ENCODE measurements around the gene COL9A1. TPM values are rescaled to one million over a fixed set of nuclear protein-coding genes. Genes with fewer than 3 reads are reported as not detected.
"Not testable (repeated sequence)": the region's sequence is repeated elsewhere in the genome, so short reads cannot be mapped to it uniquely, and the experiment has no call there.

Gene COL9A1
- total RNA-seq = 0.47 TPM

DNA sequence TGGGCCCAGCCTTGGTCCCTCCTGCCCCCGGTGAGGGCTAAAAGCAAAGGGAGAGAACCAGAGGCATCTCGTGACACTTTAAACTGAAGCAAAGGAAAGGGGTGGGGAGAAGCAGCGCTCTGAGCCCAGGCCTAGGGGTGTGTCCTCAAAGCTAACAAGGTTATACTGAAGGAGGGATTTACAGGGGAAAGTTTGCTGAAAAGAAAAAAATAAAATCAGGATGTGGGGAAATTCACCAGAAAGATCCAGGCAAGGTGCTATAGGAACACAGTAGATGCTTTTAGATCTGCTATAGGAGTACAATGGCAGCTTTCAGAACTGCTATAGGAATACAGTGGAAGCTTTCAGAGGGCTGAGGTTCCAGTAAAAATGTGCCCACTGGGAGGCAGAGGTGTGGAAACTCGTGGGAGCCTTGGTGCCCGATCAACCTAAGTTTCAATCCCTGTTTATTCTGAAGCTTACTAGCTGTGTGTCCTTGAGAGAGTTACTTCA lies at the start of gene COL9A1:
COL9A1 (minus strand) TSS at position 51 of the 492 bp plus-strand sequence. CDS start 160 bp downstream, outside the sequence.
- DNase-seq (ENCODE audit: low spot score) = no peak

DNA sequence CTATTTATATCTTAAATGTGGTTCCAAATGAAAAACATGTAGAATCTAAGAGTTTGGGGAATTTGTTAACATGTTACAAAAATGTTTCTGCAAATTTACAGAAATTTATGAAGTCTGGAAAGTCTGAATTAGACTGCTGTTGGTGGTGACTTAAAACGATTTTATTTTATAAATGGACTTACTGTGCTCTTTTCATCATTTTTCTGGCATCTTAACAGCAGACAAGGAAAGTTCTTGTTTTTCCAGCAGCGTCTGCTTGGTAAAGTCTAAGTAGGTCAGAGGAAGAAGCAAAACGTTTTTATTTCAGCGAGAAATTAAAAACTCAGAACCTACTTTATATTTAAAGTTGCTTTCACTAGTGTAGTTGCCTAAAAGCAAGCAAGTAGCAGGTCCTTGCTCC lies 48.6 kb upstream of the COL9A1 start:
- DNase-seq (ENCODE audit: low spot score) = no peak

DNA sequence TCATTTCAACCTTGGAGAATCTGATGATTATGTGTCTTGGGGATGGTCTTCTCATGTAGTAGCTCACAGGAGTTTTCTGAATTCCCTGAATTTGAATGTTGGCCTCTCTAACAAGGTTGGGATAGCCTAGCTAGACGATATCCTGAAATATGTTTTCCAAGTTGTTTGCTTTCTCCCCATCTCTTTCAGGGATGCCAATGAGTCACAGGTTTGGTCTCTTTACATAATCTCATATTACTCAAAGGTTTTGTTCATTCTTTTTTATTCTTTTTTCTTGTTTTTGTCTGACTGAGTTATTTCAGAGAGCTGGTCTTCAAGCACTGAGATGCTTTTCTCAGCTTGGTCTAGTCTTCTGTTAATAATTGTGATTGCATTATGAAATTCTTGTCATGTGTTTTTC lies 42.7 kb upstream of the COL9A1 start:
- DNase-seq (ENCODE audit: low spot score) = no peak

DNA sequence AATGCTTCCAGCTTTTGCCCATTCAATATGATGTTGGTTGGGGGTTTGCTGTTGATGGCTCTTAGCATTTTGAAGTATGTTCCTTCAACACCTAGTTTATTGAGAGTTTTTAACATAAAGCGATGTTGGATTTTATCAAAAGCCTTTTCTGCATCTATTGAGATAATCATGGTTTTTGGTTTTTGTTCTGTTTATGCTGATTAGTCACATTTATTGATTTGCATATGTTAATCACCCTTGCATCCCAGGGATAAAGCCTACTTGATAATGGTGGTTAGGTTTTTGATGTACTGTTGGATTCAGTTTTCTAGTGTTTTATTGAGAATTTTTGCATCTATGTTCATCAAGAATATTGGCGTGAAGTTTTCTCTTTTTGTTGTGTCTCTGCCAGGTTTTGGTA lies 40.4 kb upstream of the COL9A1 start:
- DNase-seq (ENCODE audit: low spot score) = no peak

DNA sequence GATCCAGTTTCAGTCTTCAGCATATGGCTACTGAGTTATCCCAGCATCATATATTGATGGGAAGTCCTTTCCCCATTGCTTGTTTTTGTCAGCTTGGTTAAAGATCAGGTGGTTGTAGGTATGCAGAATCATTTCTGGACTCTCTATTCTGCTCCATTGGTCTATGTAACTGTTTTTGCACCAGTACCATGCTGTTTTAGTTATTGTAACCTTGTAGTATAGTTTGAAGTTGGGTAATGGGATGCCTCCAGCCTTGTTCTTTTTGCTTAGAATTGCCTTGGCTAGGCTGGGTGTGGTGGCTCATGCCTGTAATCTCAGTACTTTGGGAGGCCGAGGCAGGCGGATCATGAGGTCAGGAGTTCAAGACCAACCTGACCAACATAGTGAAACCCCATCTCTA lies 36.9 kb upstream of the COL9A1 start:
- DNase-seq (ENCODE audit: low spot score) = not testable (repeated sequence)

DNA sequence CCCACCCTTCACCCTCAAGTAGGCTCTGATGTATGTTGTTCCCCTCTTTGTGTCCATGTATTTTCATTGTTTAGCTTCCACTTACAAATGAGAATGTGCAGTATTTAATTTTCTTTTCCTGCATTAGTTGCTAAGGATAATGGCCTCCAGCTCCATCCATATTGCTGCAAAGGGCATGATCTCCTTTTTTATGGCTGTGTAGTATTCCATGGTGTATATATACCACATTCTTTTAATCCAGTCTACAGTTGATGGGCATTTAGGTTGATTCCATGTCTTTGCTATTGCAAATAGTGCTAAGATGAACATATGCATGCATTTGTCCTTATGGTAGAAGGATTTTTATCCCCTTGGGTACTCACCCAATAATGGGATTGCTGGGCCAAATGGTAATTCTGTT lies 35.9 kb upstream of the COL9A1 start:
- DNase-seq (ENCODE audit: low spot score) = no peak

DNA sequence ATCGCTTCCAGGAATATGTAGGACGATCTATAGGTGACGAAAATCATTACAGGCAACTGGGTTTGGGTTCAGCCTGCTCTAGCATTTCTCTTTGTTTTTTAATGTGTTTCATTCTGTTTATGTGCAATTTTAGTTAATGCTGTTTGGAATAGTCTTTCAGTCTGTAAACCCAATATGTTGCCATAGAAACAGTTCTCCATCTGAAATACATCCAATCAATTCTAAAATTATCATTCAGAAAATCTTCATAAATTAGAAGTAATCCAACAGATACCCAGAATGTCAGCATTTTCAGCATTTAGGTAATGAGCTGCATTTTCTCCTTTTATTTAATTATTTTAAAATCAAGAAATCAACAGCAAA lies 34.8 kb upstream of the COL9A1 start:
- no peak for DNase-seq (ENCODE audit: low spot score)

DNA sequence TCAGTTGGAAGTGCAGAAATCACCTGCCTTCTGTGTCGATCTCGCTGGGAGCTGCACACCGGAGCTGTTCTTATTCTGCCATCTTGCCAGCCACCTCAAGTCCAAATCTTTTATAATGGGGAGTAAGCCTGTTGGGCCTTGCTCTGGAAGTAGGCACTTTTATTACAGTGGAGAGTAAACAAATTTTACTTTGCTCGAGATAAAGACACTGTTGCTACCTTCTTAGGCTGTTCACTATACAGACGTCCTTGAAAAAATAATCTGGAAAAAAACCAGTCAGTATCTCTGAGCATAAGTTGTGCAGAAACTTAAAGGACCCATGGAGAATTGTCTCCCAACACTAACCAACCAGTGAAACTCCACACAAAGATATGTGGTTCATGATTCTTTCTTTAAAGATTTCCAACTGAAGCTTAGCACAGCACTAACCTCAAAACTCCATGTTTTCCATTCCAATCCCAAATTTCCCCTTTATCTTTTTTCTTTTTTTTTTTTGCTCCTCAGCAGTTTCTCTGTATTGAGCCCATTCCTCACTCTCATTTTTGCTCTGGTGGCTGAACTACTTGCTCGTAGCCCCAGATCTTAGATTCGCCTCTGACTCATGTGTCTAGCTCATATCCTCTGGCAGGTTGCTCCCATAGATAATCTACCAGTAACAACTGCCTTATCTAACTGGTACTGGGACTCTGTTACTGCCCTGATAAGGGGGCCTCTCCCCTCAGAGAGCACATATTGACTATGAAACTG lies 34.3 kb upstream of the COL9A1 start:
- no peak for DNase-seq (ENCODE audit: low spot score)

DNA sequence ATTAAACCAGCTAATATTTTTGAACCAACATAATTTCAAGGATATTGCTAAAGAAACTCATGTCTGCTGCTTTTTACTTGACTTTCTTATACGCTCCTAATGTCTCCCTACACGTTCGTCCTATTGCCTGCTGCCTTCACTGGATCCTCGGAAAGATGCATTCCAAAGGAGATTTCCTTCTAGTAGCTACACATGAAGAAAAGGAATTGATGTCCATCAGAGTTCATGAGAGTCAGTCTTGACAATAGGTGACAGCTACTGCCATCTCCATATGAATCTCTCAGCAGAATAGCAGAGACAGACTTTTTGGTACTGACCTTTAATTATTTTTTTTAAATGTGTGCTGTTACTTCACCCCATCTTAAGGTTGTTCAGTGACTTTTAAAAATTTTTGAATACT lies 24.2 kb upstream of the COL9A1 start:
- no peak for DNase-seq (ENCODE audit: low spot score)

DNA sequence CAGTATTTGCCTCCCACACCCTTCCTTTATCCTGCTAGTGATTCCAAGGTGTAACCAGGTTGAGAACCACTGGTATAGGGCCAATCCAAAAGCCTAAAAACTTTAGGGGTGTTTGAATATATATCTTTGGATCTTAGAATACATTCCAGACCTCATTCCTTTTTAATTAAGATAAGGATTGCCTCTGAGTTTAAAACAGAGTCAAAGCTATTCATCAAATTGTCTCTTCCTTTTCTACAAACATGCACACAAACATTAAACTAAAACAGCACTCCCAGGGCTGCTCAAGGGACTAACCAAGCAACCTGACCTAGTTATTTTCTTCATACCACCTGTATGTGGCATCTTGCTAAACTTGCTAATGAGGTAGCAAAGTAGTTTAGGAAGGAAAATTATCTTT lies 22.1 kb upstream of the COL9A1 start:
- DNase-seq (ENCODE audit: low spot score) = no peak

DNA sequence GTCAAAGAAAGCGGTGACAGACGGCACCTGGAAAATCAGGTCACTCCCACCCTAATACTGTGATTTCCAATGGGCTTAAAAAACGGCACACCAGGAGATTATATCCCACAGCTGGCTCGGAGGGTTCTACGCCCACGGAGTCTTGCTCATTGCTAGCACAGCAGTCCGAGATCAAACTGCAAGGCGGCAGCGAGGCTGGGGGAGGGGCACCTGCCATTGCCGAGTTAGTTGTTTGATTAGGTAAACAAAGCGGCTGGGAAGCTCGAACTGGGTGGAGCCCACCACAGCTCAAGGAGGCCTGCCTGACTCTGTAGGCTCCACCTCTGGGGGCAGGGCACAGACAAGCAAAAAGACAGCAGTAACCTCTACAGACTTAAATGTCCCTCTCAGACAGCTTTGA lies 14.9 kb upstream of the COL9A1 start:
- DNase-seq (ENCODE audit: low spot score) = not testable (repeated sequence)

DNA sequence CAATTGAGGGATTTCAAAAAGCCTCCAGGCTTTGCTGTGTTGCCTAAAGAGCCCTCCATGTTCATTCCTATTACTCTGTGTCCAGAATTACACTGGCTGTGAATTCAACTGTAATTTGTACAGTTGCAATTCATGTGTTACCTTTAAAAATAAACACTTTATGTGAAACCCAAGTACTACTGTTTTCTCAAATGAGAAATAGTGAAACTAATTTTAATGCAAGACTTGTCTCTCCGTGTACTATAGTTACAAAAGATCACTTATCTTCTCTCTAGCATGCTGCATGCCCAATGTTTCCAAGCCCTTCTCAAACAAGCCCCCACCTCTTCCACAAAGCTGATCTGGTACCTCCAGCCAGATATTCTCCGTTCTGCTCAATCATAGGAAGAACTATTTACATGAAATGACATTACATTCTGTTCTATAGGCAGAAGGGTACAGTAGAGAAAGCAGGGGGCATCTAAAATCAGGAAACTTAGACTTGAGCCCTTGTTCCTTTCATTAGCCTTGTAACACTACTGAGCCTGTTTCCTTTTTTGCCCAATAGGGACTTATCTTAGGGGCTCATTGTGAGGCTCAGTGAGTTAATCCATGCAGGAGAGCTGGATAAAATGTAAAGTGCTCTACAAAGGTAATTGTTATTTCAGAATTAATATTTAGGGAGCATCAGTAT lies 12.3 kb upstream of the COL9A1 start:
- DNase-seq (ENCODE audit: low spot score) = no peak

DNA sequence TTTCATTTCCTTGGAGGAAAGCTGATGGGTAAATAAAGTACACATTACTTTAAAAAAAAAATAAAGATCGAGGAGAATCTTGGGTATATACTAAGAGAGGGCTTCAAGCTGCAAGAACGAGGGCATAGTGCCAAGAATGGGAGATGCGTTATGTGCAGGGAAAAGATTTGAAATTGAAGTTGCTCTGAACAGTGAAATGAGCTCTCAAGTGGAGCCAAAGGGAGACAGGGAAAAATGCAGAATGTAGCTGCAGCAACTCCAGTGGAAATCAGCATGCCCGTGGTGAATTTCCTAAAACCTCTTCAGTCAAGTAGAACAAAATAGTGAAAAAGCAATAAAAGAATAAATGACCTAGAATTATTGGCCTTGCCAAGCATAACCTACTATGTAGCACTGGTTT lies 11.4 kb upstream of the COL9A1 start:
- DNase-seq (ENCODE audit: low spot score) = no peak

DNA sequence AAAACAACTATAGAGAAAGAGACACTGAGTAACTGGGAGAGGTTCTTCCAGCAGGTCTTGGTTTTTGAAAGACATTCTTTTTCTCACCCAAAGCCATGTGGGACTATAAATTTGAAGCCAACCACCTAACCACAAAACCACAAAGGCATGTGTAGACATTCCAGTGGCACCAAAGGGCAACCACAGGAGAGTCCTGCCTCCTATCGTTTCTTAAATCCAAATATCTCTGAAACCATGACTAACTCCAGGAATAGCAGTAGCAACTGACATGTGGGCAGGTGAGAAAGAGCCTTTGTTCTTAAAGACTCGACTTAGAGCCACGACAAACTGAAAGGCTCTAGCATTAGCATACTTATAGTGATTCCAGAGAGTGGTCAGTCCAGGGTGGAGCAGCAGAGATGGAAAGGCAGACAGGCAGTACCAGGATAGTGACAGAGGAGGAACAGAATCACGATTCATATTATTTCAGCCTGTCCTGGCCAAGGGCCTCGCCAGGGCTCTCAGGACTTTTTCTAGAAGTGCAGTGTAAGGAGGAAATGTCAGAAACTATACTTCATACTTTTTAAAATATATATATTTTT lies 9.4 kb upstream of the COL9A1 start:
- no peak for DNase-seq (ENCODE audit: low spot score)

DNA sequence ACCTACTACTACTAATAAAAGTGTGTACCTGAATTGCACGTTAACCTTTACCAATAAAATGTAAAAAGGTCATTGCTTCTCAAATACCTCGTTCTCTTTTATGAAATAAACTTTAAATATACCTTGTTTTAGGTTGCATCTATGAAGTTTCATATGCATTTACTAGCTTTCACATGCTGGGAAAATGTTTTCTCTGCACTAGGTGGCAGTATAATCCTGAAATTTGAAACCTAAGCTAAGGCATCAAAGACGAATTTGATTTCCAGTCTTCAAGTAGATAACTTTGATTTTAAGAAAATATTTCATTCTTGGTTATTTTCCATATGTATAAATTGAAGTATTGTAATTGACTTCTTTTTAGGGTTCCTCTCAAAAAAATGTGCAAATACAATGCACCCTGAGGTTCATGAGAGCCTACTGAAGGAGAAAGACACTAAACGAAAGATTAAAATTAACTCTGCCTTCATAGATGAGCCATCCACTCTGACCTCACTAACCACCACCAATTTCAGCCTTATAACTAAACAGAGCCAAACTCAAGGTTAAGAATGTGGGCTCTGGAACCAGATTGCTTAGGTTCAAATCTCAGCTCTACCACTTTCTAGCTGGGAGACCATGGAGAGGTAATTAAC lies 7.3 kb upstream of the COL9A1 start:
- DNase-seq (ENCODE audit: low spot score) = no peak

DNA sequence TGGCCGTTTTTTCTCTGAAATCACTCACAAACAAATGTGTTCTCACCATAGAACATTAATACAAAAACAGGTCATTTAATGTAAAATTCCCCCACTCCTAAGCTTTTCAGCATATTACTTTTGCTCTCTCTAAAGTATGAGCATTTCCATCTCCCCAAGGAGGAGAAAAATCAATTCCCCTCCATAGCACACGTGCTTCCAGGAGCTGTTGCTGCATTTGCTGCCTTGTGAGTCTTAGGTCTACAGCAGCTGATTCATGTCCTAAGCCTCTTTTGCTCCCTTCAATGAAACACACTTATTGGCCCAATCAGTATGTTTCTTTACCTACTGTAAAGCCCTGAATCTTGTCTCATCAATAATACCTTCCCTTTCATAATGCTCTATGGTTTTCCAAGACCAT lies 6.4 kb upstream of the COL9A1 start:
- no peak for DNase-seq (ENCODE audit: low spot score)

DNA sequence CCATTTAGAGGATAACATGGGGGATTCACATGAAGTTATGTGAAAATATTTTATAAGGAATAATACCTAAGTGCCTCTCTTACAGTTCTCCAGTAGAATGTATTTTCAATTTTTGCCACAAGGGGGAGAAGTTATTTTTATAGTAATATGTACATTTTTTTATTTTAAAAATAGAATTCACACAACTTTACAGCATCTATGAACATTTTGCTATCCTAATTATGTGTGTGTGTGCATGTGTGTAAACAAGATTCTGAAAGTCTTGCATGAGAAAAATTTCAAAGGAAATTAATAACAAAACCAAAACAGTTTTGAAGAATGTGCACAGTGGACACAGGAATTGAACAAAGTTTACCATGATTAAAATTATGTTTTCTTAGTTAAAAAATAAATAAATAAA lies 5.3 kb upstream of the COL9A1 start:
- not testable (repeated sequence) for DNase-seq (ENCODE audit: low spot score)

DNA sequence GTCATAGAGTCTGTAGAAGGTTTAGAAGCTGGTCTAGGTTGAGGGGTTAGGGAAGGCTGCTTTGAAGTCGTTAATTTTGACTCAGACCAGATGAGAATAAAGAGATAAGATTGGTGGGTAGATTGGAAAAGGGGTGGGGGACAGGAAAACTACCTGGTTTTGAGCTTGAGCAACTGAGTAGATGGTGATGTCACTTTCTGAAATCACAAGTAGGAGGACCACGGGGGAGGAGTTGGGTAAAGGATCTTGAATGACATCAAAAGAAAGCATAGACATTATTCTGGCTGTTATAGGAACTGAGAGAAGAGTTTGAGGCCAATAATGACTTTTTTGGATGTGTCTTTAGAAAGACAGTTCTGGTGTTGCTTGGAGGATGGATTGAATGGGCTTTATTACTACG lies 4.1 kb upstream of the COL9A1 start:
- DNase-seq (ENCODE audit: low spot score) = no peak

DNA sequence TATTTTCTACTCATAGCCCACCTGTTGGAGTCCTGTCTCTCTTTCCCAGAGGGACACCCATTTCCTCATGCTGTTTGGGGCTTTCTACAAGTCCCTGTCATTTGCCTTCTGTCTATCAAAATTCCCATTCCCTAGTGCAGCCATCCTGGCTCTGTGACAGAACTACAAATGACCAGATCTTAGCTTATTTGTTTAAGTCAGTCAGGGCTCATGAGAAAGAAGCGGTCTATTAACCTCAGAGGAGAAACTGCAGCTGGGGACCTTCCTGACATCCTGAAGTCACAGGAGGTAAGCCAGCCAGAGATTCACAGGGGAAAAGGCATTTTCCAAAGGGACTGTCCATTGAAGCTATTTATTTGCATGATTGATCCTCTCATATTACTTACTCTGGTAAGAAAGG lies 1.7 kb upstream of the COL9A1 start:
- no peak for DNase-seq (ENCODE audit: low spot score)

DNA sequence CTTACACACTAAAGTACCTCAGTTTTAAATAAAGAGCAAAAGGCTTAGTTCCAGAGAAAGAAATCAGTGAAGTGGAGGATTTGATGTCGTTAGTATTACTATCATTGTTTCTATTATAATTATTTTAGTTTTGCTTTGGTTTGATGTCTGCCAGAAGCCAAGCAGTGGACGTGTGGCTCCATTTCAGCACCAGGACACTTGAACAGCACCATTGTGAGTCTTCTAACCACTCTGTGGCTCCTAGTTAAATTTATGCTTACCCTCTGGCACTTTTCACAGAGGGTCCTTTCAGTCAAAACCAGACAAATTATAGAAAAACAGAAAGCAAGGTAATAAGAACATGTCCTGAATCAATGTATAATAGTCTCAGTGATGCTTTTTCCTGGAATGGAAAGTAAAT lies 3.4 kb downstream of the COL9A1 start:
- no peak for DNase-seq (ENCODE audit: low spot score)

DNA sequence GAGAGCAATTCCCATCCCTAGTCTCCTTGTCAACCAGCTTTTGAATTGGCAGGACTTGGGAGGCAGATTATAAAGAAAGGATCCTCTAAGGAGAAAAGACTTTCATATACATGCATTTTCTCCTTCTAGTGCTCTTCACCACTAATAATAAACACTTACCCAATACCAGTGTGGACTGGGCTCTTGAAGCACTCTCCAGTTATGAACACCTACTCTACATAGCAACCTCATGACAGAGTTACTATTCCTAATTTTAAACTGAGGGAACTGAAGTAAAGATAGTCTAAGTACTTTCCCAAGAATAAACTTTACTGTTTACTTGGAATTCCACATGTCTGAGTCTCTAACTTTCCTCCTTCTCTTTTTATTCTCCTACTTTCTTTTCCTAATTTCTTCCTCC lies 4.8 kb downstream of the COL9A1 start:
- no peak for DNase-seq (ENCODE audit: low spot score)

DNA sequence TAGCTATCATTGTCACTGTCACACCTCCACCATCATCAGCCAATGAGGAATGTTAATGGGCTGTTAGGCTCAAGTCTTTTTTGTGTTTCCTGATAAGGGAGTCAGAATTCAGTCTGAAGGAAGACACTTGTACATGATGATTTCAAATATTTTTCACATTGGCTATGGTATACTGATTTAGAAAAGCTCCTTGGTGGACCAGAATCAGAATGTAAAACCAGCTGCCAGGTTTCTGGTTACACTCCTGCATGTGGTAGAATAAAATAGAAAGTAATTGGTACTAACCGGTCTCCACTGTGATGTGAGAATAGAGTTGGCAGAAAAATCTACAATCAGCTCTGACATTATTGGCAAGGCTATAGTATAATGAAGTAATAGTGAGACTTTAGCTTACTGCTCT lies 10.7 kb downstream of the COL9A1 start:
- no peak for DNase-seq (ENCODE audit: low spot score)

DNA sequence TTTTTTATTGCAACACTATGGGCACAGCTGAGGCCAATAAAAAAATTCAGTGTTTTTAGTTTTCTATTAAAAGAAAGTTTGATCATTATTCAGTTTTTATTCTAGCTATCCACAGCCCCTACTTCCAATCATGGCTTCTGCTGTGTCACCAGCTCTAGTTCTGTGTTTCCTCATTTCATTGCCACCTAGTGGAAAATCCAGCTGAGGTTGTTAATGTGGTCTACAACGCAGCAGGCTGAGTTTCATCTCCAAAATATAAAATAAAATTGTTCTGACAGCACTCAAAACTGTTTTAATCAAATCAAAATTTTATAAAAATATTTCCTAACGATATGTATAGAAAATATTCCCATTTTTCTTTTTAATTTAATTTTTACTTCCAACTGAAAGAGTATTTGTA lies 13.6 kb downstream of the COL9A1 start:
- no peak for DNase-seq (ENCODE audit: low spot score)
